HL-60 (cell line): Measurements from ENCODE around the gene MIPOL1.

Source experiments
- DNase-seq, 2 experiments: peaks; one replicate each; pipeline ENCODE4 v3.0.0-alpha.2; 2010 to 2020; ENCODE audit warnings: low read depth in 1 of 2, low spot score in 1 of 2
- H3K27ac ChIP-seq: fragments of 250-450 bp; sonication (Bioruptor Pico); replicated peaks from 2 replicates; pipeline ENCODE4 v1.5.1; 2020; ENCODE audit warnings: mild to moderate bottlenecking, moderate library complexity
- H3K27me3 ChIP-seq: fragments of 250-450 bp; sonication (Bioruptor Pico); 2 replicates; pipeline ENCODE4 v1.5.1; 2021; ENCODE audit warnings: mild to moderate bottlenecking, moderate library complexity; ENCODE audit not compliant: insufficient read depth, poor library complexity, severe bottlenecking
- H3K4me3 ChIP-seq: replicated peaks from 2 replicates; pipeline ENCODE4 v1.5.1; 2011; ENCODE audit warnings: mild to moderate bottlenecking, control low read depth, low read length; ENCODE audit not compliant: insufficient read depth
- CTCF ChIP-seq: IDR thresholded peaks from one replicate; pipeline ENCODE4 v1.5.1; 2011; ENCODE audit warnings: low read length, control low read depth, inconsistent platforms; ENCODE audit not compliant: insufficient read depth
- GABPA ChIP-seq: IDR thresholded peaks from 2 replicates; pipeline ENCODE4 v1.6.1; 2012; ENCODE audit warnings: low read depth
- POLR2AphosphoS5 ChIP-seq: IDR thresholded peaks from 2 replicates; pipeline ENCODE4 v1.6.1; 2012; ENCODE audit warnings: low read depth
- REST ChIP-seq: IDR thresholded peaks from 2 replicates; pipeline ENCODE4 v1.6.1; 2012; ENCODE audit warnings: low read depth; ENCODE audit not compliant: insufficient replicate concordance
- SPI1 ChIP-seq: IDR thresholded peaks from 2 replicates; pipeline ENCODE4 v1.6.1; 2012; ENCODE audit warnings: low read depth, mild to moderate bottlenecking, borderline replicate concordance

MIPOL1 gene

GRCh38 chr14:37278636-37279538 lies 81.2 kb downstream of the MIPOL1 start:
- no peak overlapping the region for H3K4me3 ChIP-seq
- H3K27ac ChIP-seq, result no peak overlapping the region
- H3K27me3 ChIP-seq, result no peaks in the 10 kb centered on the region
- TF ChIP-seq CTCF (no peak), SPI1 (no peak), REST (no peak), GABPA (no peak), POLR2AphosphoS5 (no peak)
- no peak for DNase-seq

- H3K4me3 ChIP-seq, result no peak overlapping the region
- no peak for DNase-seq
- no peaks in the 10 kb centered on the region for H3K27me3 ChIP-seq
- H3K27ac ChIP-seq, result no peak overlapping the region
- TF ChIP-seq CTCF, result no peak
- no peak for TF ChIP-seq SPI1
- no peak for TF ChIP-seq GABPA
- TF ChIP-seq POLR2AphosphoS5, result no peak
- no peak for TF ChIP-seq REST
Measured at GRCh38 chr14:37279818-37280217, 82.1 kb downstream of the MIPOL1 start.

- H3K27me3 ChIP-seq, result no peaks in the 10 kb centered on the region
- no peak overlapping the region for H3K27ac ChIP-seq
- TF ChIP-seq CTCF (no peak), REST (no peak), POLR2AphosphoS5 (no peak), GABPA (no peak), SPI1 (no peak)
- H3K4me3 ChIP-seq, result no peak overlapping the region
- no peak for DNase-seq
Measured at GRCh38 chr14:37284760-37285159, 87.0 kb downstream of the MIPOL1 start.
